Neural progenitor cell (in vitro differentiated cells): ENCODE measurements around the gene STX17.

Experiments
- CTCF ChIP-seq: fragments of 200-600 bp; sonication (generic); IDR thresholded peaks from 2 replicates; pipeline ENCODE4 v1.5.1; 2017; ENCODE audit warnings: antibody characterized with exemption, mild to moderate bottlenecking
- EZH2 ChIP-seq: fragments of 200-600 bp; sonication (generic); IDR thresholded peaks from 2 replicates; pipeline ENCODE4 v1.6.1; 2017; ENCODE audit warnings: antibody characterized with exemption, mild to moderate bottlenecking, moderate library complexity

GRCh38 chr9:99859243-99859980 is 47.0 kb upstream of the STX17 start:
- no peak for TF ChIP-seq CTCF
- no peak for TF ChIP-seq EZH2
